ENCODE measurements around the gene SF3B6.
A peak's percentile ranks its signal among the peaks of the same experiment; 100 is the strongest.

The SF3B6 gene

GRCh38 chr2:24088821-24089359 lies 12.8 kb upstream of the SF3B6 start:
- no peak for DNase-seq

- no peak for DNase-seq
Observed at GRCh38 chr2:24087032-24087431, 10.9 kb upstream of the SF3B6 start.

GRCh38 chr2:24086241-24086640 lies 10.1 kb upstream of the SF3B6 start:
- DNase-seq, result no peak

GRCh38 chr2:24085200-24085489 lies 9.0 kb upstream of the SF3B6 start:
- DNase-seq, result no peak

GRCh38 chr2:24084386-24085199 lies 8.5 kb upstream of the SF3B6 start, which contains the start of gene TP53I3:
Gene TP53I3 (minus strand): TSS chr2:24084834. CDS start chr2:24084326, 508 bp downstream.
- peak; percentile 68 for DNase-seq

GRCh38 chr2:24083567-24084385 lies 7.7 kb upstream of the SF3B6 start:
- DNase-seq, result no peak

GRCh38 chr2:24082787-24083566 lies 6.9 kb upstream of the SF3B6 start:
- DNase-seq, result no peak

GRCh38 chr2:24080701-24081100 lies 4.6 kb upstream of the SF3B6 start:
- DNase-seq, result no peak

GRCh38 chr2:24077879-24078278 lies 1.8 kb upstream of the SF3B6 start:
- DNase-seq, result no peak

GRCh38 chr2:24077535-24077877 lies 1.4 kb upstream of the SF3B6 start:
- DNase-seq, result no peak

GRCh38 chr2:24076849-24077534 lies 866 bp upstream of the SF3B6 start:
- no peak for DNase-seq

GRCh38 chr2:24075259-24075658 lies 867 bp downstream of the SF3B6 start:
- no peak for DNase-seq

GRCh38 chr2:24073816-24074215 lies 2.3 kb downstream of the SF3B6 start:
- no peak for DNase-seq

- no peak for DNase-seq
Observed at GRCh38 chr2:24072259-24072658, 3.9 kb downstream of the SF3B6 start.

GRCh38 chr2:24065341-24065740 lies 10.8 kb downstream of the SF3B6 start:
- no peak for DNase-seq

GRCh38 chr2:24058564-24059271 lies 17.4 kb downstream of the SF3B6 start:
- no peak for DNase-seq

- DNase-seq, result no peak
Observed at GRCh38 chr2:24055750-24056149, 20.4 kb downstream of the SF3B6 start.

- no peak for DNase-seq
Observed at GRCh38 chr2:24054366-24055010, 21.6 kb downstream of the SF3B6 start.

GRCh38 chr2:24052951-24053350 lies 23.2 kb downstream of the SF3B6 start:
- DNase-seq, result no peak

GRCh38 chr2:24051833-24052232 lies 24.3 kb downstream of the SF3B6 start:
- DNase-seq, result no peak
